HG03439 (cell line): Measurements from ENCODE around the gene TCTN1.

ENCODE experiments used
- ATAC-seq: cut with Tn5 transposase; IDR thresholded peaks from one replicate; pipeline ENCODE4 v1.9.1; 2021; ENCODE audit warnings: mild to moderate bottlenecking, moderate library complexity; ENCODE audit not compliant: unreplicated experiment

The TCTN1 gene

GRCh38 chr12:110677206-110677911 lies 63.4 kb downstream of the TCTN1 start:
- ATAC-seq: peak; percentile 58

- peak; percentile 10 for ATAC-seq
Measured at GRCh38 chr12:110677982-110678381, 64.1 kb downstream of the TCTN1 start.

- ATAC-seq: no peak
Measured at GRCh38 chr12:110679201-110679600, 65.3 kb downstream of the TCTN1 start.

GRCh38 chr12:110680032-110680431 lies 66.1 kb downstream of the TCTN1 start:
- no peak for ATAC-seq

GRCh38 chr12:110683888-110684287 lies 70.0 kb downstream of the TCTN1 start:
- no peak for ATAC-seq

GRCh38 chr12:110684312-110684836 lies 70.4 kb downstream of the TCTN1 start:
- ATAC-seq: no peak

GRCh38 chr12:110686294-110686903 lies 72.5 kb downstream of the TCTN1 start:
- no peak for ATAC-seq

GRCh38 chr12:110687396-110688169 lies 73.7 kb downstream of the TCTN1 start:
- ATAC-seq: no peak

- peak; percentile 17 for ATAC-seq
Measured at GRCh38 chr12:110688446-110689280, 74.7 kb downstream of the TCTN1 start, which contains the start of gene HVCN1. Gene HVCN1, minus strand, starts transcription at chr12:110689115. Its CDS starts 5,870 bp downstream, at chr12:110683245.

- peak; percentile 40 for ATAC-seq
Measured at GRCh38 chr12:110689281-110690126, 75.6 kb downstream of the TCTN1 start.

GRCh38 chr12:110690127-110690430 lies 76.2 kb downstream of the TCTN1 start:
- no peak for ATAC-seq

- no peak for ATAC-seq
Measured at GRCh38 chr12:110693731-110694130, 79.8 kb downstream of the TCTN1 start.

GRCh38 chr12:110694330-110694901 lies 80.5 kb downstream of the TCTN1 start:
- ATAC-seq: no peak

GRCh38 chr12:110696283-110696682 lies 82.4 kb downstream of the TCTN1 start:
- ATAC-seq: no peak

- ATAC-seq: no peak
Measured at GRCh38 chr12:110697236-110697635, 83.3 kb downstream of the TCTN1 start.

GRCh38 chr12:110698171-110698902 lies 84.4 kb downstream of the TCTN1 start:
- ATAC-seq: peak; percentile 77
